ENCODE results near the gene KCNN1.

- TF ChIP-seq CTCF (IDR thresholded peaks at IDR 0.05 in 8 of 11, conservative IDR thresholded peaks at IDR 0.05 in 3 of 11) = no peak
- TF ChIP-seq POLR2AphosphoS5 (IDR thresholded peaks at IDR 0.05) = no peak
- TF ChIP-seq POLR2A (IDR thresholded peaks at IDR 0.05) = no peak
Observed at GRCh38 chr19:17977488-17977887, 10.6 kb downstream of the KCNN1 start.

All from spleen (tissue), 7 donors.